MV-4-11 (cell line): Measurements from ENCODE around the gene SIRT7.

ENCODE experiments used
- DNase-seq: peaks from one replicate; lab custom pipeline; 2025; lab: John Stamatoyannopoulos, UW

The SIRT7 gene

DNA sequence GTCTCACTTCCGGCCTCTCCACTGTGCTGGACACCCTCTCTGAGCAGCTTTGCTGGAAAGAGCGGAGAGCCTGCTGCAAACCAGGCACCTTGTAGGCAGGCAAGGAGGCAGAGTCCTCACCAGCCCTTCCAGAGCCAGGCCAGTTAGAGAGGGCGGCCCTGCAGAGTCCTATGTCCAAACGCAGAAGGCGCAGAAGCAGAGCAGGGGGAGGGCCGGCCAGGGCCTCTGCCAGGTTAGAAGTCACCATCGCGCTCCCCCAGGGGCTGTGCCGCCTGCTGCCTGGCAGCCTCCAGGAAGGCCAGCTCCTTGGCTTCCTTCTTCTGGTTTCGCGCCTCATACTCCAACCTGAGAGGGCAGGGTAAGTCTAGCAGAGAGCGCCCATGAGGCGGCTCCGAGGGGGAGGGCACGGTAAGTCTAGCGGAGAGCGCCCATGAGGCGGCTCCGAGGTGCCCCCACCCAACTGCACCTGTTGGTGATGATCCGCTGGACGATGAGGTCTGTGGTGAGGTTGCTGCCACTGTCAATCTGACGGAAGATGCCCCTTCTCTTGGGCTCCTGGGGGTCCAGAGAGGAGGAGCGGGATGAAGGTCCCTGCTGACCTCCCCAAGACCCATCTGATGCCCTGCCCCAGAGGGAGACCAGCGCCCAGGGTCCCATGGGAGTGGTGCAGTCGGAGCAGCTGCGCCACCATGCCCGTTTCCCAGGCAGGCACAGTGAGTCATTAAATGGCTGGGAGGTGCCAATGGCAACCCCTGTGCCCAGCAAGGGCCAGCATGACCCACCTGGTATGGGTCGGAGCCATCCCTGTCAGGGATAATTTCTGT lies 13.2 kb downstream of the SIRT7 start:
- DNase-seq: no peak

DNA sequence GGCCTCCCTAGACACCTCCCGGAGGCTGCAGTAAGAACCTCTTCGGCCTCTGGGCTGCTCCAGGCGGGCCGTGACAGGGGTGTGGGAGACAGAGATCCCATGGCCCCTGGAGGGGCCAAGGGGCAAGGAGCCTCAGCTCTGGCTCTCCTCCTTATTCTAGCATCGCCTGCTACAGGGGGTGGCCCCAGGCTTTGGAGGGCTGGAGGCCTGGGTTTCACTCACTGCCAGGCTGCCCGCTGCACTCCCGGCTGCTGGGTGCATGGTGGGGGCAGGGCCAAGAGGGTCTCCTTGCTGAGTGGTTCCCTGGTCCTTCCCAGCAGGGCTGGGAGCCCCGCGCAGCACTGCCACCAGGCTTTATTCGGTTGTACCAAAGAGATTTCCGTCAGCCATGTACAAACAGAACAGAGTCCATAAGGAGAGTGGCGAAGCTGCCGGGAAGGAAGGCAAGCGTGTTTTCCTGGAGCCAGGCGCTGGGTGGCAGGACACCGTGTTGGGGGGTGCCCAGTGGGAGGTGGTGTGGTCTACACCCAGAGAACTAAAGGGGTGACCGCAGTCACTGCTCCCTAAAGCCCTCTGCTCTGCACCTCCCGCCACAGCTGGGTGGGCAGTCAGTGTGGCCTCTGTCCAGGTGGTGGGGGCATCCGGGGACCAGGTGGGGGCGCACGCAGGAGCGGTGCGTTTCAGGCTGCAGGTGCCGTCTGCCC lies 13.9 kb downstream of the SIRT7 start:
- peak; percentile 8 for DNase-seq

DNA sequence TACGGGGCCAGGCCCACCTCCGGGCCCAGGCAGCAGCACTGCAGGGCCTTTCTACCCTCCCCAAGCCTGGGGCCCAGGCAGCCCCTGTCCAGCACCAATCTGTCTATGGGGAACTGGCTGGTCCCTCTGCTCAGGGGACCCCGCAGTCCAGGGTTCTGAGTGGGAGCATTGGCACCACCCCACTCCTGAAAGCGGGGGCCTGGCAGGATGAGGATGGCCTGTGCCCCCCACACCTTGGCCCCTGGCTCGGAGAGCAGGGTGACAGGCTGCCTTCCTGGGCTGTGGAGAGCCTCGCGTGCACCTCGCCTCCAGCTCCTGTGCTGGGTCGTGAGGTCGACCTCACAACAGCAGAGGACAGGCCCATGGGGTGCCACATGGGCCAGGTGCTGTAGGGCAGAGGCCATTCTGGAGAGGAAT lies 14.6 kb downstream of the SIRT7 start:
- no peak for DNase-seq

DNA sequence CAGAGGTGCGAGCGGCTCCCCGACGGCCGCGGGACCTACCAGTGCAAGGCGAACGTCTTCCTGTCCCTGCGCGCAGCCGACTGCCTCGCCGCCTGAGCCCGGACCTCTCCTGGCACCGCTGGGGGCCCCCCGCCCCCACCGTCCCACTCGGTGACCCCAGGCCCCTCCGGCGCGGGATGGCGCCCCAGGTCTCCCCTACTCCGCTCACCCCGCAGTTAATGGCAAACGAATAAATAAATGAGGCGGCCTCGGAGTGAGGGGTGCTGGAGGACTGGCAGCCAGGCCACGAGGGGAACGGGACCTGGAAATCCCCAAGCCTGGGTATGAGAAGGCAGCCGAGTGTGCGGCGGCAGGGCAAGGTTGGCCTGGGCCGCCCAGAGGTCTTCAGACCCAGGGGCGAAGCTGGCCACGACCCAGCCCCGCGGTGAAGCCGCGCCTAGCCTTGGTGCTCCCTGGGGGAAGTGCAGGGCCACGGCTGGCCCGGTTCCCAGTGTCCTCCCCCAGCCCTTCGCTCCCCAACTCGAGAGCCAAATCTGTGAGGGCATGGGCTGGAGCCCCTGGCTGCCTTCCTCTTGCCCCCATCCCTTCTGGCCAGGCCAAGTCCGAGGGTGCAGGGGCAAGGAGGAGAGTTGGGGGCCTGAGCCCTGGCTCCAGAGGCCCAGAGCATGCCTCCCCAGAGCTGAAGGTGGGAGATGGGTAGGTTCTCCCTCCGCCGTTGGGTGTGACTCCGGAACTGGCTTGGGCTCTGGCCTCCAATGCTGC lies 15.1 kb downstream of the SIRT7 start:
- no peak for DNase-seq

DNA sequence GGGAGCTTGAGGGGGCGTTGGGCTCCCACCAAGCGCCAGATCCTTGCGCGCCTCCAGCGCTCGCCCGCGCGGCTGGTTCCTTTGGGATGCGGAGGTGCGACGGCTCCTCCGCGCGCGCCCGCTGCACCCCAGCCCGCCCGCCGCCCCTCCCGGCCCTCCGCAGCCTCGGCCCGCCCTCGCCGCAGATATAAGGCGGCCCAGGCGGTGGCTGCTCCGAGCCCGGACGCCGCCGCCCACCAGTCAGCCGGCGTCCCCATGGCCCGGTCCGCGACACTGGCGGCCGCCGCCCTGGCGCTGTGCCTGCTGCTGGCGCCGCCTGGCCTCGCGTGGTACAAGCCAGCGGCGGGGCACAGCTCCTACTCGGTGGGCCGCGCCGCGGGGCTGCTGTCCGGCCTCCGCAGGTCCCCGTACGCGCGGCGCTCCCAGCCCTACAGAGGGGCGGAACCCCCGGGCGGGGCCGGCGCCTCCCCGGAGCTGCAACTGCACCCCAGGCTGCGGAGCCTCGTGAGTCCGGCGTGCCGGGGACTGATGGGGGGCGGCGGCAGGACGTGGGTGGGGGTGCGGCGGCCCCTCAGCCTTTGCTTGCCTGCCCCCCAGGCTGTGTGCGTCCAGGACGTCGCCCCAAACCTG lies 15.8 kb downstream of the SIRT7 start, which contains the start of gene NPB:
Gene NPB (plus strand): TSS at position 216 of the 630 bp plus-strand sequence. CDS start 40 bp downstream, at position 256.
- DNase-seq: no peak

DNA sequence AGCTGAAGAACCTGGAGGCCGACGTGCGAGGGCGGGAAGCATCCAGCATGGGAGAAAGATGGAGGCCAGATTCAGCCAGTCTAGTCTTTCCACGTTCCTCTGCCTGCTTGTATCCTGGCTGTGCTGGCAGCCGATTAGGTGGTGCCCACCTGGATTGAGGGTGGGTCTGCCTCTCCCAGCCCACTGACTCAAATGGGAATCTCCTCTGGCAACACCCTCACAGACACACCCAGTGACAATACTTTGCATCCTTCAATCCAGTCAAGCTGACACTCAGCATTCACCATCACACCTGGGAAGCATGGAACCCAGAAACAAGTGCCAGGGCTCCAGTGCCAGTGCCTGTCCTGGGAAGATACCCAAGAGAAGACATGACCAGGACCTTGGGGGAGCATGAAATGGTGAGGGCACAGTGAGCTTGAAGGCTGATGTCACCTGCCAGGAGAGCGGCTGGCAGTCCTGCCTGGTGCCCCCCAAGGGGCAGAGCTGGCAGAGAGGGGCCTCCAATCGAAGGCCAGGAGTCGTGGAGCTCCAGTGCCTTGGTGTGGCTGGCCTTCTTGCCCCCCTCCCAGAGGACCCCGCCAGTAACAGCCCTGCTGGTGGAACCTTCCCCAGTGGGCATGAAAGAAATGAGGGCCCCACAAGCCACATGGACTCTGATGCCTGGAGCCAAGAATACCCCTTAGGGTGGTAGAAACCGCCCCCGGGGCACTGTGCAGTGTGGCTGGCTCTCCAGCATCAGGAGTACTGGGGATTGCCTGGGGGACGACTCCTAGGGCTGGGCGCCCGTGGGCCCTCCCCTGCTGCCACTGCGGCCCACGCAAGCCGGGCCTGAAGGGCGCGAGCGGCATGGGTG lies 16.6 kb downstream of the SIRT7 start:
- DNase-seq: no peak

DNA sequence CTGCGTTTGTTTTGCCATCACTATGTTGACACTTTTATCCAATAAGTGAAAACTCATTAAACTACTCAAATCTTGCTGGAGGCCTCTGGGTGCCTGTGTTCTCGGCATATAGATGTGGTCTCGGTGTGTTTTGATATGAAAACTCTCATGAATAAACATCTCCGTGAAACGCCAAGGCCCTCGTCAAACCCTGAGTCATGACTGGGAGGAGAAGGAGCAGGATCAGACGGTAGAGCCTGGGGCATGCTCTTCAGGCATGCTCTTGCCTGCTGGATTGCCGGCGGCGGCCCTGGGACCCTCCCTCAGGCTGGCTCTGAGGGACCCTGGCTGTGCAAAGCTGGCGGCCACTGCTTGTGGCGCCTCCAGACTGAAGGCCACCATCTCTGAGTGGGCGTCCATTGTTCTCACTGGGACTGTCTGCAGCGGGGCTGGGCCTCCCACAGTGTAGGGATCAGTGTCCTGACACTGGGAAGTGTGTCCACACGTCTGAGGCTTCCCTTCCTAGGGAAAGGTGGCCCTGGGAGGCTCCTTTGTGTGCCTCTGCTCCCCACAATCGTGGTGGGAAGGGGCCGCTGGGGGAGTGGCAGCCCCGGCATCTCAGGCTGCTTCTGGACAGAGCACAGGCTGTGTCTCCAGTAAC lies 17.7 kb downstream of the SIRT7 start:
- DNase-seq: no peak

DNA sequence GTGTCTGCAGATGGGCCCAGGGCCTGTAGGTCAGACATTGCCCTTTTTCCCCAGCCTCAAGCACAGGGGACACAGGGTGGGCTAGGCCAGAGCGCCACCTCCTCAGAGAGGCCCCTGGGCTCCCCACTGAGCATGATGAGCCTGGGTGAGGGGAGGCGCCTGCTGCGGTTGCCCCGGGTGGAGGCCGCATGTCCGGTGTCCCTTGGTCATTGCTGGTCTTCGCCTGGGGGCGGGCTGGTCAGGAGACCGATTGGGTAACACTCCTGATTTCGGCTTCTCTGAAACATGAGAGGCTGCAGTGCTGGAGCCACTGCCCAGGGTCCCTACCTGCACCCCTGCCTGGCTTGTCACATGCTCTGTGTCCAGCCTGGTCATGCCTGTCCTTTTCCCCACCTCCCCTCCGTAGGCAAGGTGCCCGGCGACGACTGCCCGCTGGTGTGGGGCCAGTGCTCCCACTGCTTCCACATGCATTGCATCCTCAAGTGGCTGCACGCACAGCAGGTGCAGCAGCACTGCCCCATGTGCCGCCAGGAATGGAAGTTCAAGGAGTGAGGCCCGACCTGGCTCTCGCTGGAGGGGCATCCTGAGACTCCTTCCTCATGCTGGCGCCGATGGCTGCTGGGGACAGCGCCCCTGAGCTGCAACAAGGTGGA lies 18.3 kb downstream of the SIRT7 start:
- DNase-seq: no peak

DNA sequence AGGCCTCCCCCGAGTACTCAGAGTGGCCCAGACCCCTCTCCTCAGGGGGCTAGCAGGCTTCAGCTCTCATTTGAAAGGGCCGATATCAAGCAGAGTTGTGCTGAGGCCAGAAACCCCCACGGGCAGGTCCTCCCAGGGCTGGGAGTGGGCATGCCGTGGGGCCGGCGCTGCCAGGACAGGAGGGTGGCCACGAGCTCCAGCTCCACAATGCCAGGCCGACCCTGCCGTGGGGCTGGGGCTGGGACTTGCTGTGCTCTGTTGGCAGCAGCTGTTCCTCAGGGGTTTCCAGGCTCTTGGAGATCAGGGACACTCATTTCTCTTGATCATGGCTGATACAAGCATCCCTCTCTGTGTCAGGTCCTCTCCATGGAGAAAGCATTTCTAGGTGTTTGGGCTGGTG lies 19.1 kb downstream of the SIRT7 start:
- DNase-seq: no peak

DNA sequence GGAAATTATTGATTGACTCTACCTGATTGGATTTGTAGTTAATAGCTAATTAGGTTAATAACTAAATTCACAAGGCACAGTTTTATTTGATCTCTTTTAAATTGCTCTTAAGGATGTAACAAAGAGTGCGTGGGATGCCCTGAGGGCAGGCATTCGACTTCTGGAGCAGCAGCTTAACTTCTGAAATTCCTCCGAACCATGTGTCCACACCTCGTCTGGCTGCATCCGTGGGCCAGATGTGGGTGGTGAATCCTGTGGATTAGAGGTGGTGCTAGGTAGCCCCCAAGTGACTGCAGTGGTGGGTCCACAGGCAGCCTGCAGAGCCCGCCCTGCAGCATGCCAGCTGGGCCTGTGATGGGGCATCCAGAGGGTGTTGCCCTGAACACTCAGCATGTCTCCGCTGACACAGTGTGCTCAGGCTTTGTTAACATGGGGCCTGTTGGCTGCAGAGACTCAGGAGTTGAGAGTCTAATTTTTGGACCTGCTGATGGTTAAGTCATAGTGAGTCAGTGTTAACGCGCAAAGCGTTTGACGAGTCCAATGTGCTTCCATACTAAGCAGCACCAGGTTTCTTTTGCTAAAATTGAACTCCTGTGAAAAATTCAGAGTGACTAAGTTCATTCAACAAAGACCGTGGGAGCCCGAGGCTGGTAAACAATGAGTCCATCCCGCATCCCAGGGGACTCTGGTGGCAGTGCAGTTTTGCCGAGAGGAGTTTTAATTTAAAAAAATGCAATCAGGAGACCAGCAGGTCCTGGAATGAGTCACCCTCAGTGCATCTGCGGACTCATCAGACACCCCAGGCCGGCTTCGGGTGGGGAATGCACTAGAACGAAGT lies 19.7 kb downstream of the SIRT7 start:
- no peak for DNase-seq

DNA sequence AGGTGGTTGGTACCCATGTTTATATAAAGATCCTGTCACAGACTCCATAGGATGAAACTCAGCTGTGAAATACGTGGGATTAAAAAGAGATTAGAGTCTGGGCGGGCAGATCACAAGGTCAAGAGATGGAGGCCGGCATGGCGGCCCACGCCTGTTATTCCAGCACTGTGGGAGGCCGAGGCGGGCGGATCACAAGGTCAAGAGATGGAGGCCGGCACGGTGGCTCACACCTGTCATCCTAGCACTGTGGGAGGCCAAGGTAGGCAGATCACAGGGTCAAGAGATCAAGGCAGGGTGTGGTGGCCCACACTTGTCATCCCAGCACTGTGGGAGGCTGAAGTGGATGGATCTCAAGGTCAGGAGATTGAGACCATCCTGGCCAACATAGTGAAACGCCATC lies 22.6 kb downstream of the SIRT7 start:
- no peak for DNase-seq

DNA sequence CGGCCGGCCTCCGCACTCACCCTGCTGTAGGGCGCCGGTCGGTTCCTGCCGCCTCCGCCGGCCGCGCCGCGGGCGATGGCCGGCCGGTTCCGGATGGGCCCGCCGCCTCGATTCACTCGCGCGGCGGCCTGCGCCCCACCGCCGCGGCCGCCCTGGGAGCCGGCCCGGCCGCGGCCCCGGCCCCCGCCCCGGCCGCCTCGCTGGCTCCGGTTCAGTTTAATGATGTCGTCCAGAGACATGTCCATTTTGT lies 26.7 kb downstream of the SIRT7 start:
- DNase-seq: no peak

DNA sequence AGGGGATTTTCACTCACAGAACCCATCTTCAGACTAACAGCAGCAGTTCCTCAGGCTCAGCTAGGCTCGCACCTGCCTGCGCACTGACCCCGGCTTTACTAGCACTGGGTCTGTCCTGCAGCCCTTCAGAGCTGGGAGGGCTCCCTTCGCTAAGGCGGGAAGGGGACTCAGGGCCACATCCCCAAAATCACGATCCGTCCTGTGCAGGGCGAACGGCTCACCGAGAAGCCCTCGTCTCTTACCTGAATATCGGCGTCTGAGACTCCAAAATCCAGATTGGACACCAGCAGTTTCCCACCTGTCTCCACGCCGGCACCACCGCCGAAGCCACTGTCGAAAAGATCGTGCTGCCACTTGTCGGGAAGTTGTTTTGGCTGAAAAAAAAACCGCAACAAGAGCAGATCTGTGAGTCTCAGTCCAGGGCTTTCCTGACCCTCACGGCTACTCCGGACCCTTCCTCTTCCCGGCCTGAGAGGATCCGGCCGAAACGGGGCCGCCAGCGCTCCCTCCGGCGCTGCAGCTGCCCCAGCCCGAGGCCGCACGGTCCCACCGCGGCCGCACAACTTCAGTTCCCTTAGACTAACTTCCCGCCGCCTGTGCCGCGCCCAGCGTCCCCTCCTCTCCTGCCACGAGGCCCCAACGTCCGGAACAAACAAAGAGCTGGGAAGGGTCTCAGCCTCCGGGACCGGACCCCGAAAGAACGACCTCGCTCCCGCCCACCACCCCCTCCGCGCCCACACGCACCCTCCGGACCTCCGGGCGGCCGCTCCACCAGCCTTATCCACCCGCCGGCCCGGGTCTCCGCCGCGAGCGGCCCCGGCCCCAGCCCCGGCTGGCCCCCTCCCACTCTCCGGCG lies 27.3 kb downstream of the SIRT7 start:
- DNase-seq: no peak

DNA sequence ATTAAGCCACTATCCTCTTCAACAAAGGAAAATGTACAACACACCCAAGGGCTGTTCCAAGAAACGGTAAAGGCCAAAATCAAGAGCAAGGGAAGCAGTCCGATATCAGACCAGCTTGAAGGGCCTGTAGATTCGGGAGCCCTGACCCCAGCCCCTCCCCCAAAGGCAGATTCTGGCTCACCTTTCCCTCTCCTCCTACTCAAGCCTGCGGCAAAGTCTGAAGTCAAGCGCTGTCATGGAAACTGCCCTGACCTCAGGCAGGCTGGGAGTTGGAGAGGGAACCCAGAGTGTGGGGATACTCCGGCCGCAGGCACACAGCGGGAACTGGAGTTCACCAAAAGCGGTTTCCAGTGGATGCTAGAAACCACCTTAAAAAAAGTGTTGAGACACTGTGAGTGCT lies 28.4 kb downstream of the SIRT7 start:
- DNase-seq: no peak

DNA sequence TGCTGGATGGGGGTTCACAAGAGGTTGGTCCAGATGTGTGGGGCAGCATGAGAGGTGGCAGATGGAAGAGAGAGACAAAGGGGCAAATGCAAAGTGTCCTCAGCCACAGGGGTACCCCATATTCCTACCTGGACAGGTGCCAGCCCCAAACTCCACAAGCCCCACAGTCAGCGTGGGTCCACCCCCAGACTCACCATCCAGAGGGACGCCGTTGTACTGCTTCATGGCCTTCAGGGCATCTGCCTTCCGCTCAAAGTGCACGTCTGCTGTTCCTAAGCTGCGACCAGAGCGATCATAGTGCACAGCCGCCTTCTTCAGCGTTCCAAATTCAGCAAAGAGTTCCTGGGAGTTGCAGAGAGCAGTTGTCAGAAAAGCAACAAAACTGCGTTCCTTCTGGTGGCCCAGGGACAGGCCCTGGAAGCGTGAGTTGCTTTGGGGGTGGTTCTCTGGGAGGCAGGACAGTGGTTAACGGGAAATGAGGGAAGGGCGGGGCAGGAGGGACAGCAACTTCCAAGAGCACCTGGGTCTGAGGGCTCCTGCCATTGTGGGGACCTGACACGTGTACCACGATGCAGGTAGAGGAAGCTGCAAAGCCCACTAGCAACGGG lies 28.9 kb downstream of the SIRT7 start:
- no peak for DNase-seq

DNA sequence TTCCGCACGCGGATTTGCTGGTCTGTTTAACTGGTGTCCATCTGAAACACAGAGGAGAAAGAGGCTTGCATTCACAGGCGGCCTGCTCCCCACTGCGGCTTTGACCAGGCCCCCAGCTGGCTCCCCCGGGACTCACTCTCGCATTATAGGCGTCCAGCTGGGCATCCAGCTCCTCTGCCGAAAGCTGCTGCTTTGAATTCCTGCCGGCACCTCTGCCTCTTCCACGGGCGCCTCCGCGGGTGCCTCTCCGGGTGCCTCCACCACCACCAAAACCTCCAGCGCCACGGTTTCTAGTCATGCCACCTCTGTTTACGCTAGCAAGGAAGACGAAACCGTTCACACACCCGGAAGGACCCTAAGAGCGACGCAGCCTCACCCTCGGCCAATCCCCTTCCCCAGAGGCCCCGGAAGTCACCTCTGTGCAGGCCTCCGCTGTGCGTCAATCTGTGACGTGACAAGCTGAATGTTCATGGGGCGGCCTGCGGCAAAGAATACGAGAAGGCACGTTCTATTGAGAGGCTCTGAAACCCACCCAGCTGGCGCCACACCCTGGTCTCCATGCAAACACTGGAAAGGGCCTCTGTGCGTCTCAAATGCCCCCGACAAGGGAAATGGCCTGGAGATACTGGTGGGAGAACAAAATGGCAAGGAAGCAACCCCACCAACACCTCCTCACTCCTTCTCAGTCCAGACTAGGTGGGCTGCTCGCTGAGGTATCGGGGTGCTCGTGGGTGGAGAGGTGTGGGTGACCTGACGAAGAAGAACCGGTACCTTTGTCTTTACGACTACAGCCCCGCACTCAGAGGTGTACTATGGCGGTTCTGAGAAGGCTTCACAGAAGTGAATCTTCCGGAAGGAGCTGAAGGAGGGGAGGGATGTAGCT lies 29.6 kb downstream of the SIRT7 start:
- DNase-seq: no peak

DNA sequence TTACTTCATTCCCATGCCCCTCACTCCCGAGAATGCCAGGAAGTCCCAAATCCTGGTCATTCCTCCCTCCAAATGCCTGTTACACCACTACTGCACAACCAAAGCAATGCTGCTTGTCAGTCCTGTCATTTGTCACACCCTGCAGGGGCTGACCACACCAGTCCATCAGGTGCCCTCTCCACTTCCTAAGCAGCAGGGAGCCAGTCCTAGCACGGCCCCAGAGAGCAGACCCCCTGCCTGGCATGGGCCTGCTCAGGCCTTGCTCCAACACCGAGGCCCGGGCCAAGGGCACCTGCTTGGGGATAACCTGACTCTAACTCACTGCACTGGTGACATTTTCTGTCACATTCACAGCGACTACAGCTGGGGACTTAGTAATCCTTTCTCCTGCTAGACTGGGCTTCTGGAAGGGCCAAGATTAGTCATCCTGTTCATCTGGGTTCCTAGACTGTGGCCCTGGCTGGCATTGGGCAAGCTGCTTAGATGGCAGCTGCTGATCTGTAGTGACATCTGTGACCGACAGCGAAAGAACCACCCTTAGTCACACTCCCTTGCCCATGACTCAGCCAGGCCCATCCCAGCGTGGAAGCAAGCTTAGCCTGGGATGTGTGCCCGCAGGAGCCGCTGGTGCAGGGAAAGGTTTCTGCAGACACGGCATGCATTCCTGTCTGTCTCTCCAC lies 32.0 kb downstream of the SIRT7 start:
- DNase-seq: peak; percentile 83
